PC-9 (cell line): ENCODE data around the gene SLC18A2. TPM values are rescaled to one million over a fixed set of nuclear protein-coding genes. Genes with fewer than 3 reads are reported as not detected.
"Not testable (repeated sequence)": the region's sequence is repeated elsewhere in the genome, so short reads cannot be mapped to it uniquely, and the experiment has no call there.

ENCODE experiments used
- BruUV-seq: library from RNA; stranded (reverse); fragments of 400-500 nt; replicated peaks from 2 replicates; lab custom pipeline; 2021; lab: Mats Ljungman, UMichigan
- CTCF ChIA-PET: fragments of 300-600 bp; sonication (Branson Sonifier 250); formaldehyde crosslinking; loops from one replicate; lab custom pipeline; 2022; ENCODE audit warnings: antibody characterized with exemption; lab: Charles Lee
- POLR2A ChIA-PET: fragments of 300-600 bp; sonication (Branson Sonifier 250); formaldehyde crosslinking; loops from one replicate; lab custom pipeline; 2022; ENCODE audit warnings: antibody characterized with exemption; ENCODE audit not compliant: unreplicated experiment; lab: Charles Lee
- DNase-seq, 2 experiments: peaks; one replicate each; pipeline versions ENCODE4 v3.0.0 to v3.0.0-alpha.2; 2015 to 2022; ENCODE audit warnings: mixed read lengths in 1 of 2
- H2AFZ ChIP-seq: fragments of 200-600 bp; sonication (generic); 2 replicates; pipeline ENCODE4 v1.8.1; 2017; ENCODE audit warnings: antibody characterized with exemption
- H3F3A ChIP-seq: fragments of 200-600 bp; sonication (generic); 2 replicates; pipeline ENCODE4 v1.8.1; 2017; ENCODE audit warnings: antibody characterized with exemption, mild to moderate bottlenecking, low read depth; ENCODE audit not compliant: insufficient read depth
- H3K27ac ChIP-seq: fragments of 200-600 bp; sonication (generic); 2 replicates; pipeline ENCODE4 v1.6.1; 2016; ENCODE audit warnings: mixed run types
- H3K27me3 ChIP-seq: fragments of 200-600 bp; sonication (generic); 2 replicates; pipeline ENCODE4 v1.6.1; 2016; ENCODE audit warnings: low read depth, mixed run types; ENCODE audit not compliant: insufficient read depth
- H3K36me3 ChIP-seq: fragments of 200-600 bp; sonication (generic); 2 replicates; pipeline ENCODE4 v1.6.1; 2016; ENCODE audit warnings: low read depth, mixed run types
- H3K4me1 ChIP-seq: fragments of 200-600 bp; sonication (generic); replicated peaks from 2 replicates; pipeline ENCODE4 v1.6.1; 2016; ENCODE audit warnings: mixed run types; ENCODE audit not compliant: insufficient read depth
- H3K4me2 ChIP-seq: fragments of 200-600 bp; sonication (generic); 2 replicates; pipeline ENCODE4 v1.6.1; 2017; ENCODE audit warnings: mixed run types
- H3K4me3 ChIP-seq: fragments of 200-600 bp; sonication (generic); 2 replicates; pipeline ENCODE4 v1.6.1; 2016; ENCODE audit warnings: mixed run types
- H3K79me2 ChIP-seq: fragments of 200-600 bp; sonication (generic); 2 replicates; pipeline ENCODE4 v1.6.1; 2017; ENCODE audit warnings: low read depth, mixed run types
- H3K9me2 ChIP-seq: fragments of 200-600 bp; sonication (generic); 2 replicates; pipeline ENCODE4 v1.8.1; 2017; ENCODE audit warnings: mild to moderate bottlenecking; ENCODE audit not compliant: insufficient read depth
- H3K9me3 ChIP-seq: fragments of 200-600 bp; sonication (generic); 2 replicates; pipeline ENCODE4 v1.8.1; 2016; ENCODE audit warnings: low read depth; ENCODE audit not compliant: insufficient read depth
- H4K20me1 ChIP-seq: fragments of 200-600 bp; sonication (generic); 2 replicates; pipeline ENCODE4 v1.8.1; 2017; ENCODE audit not compliant: insufficient read depth
- EZH2 ChIP-seq: fragments of 200-600 bp; sonication (generic); IDR thresholded peaks from 2 replicates; pipeline ENCODE4 v1.8.0; 2017; ENCODE audit warnings: antibody characterized with exemption, low read depth
- intact Hi-C: fragments of 100-400 bp; cut with micrococcal nuclease; formaldehyde crosslinking; loops from one replicate; pipeline ENCODE4 v1.10.0; 2022; ENCODE audit not compliant: unreplicated experiment
- total RNA-seq: library from RNA; stranded (reverse); gene quantifications from 2 replicates; pipeline ENCODE4 v1.2.3, GENCODE V29; 2021
- TF ChIP-seq, protein P1 (sequence below): fragments of 200-600 bp; sonication (generic); conservative IDR thresholded peaks from 2 replicates; pipeline ENCODE4 v1.6.1; 2017; ENCODE audit warnings: mixed run types, antibody characterized with exemption, mild to moderate bottlenecking, moderate library complexity

Gene SLC18A2
- total RNA-seq, 1 experiment from 2014 or later: not detected

DNA sequence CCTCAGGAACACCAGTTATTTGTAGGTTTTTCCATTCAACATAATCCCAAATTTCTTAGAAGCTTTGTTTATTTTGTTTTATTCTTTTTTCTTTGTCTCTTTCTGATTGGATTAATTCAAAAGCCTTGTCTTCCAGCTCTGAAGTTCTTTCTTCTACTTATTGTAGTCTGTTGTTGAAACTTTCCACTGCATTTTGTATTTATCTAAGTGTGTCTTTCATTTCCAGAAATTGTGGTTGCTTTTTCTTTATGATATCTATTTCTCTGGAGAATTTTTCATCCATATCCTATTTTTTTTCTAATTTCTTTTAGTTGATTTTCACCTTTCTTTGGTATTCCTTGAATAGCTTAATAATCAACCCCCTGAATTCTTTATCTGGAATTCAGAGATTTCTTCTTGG is 58.5 kb downstream of the SLC18A2 start:
- no peaks in the 10 kb centered on the region for H3F3A ChIP-seq
- H3K27ac ChIP-seq: no peak overlapping the region
- H3K79me2 ChIP-seq: no peaks in the 10 kb centered on the region
- no peaks in the 10 kb centered on the region for H3K4me1 ChIP-seq
- H4K20me1 ChIP-seq: no peaks in the 10 kb centered on the region
- no peak for DNase-seq
- intact Hi-C loops: no loop called here
- POLR2A ChIA-PET: interaction anchor here (0.6 kb wide), 1 partner anchor 20 kb away, joined by 4 read pairs; no protein-coding TSS in a partner anchor
- no peaks in the 10 kb centered on the region for H3K36me3 ChIP-seq
- no peak overlapping the region for H3K4me3 ChIP-seq
- TF ChIP-seq, protein P1, sequence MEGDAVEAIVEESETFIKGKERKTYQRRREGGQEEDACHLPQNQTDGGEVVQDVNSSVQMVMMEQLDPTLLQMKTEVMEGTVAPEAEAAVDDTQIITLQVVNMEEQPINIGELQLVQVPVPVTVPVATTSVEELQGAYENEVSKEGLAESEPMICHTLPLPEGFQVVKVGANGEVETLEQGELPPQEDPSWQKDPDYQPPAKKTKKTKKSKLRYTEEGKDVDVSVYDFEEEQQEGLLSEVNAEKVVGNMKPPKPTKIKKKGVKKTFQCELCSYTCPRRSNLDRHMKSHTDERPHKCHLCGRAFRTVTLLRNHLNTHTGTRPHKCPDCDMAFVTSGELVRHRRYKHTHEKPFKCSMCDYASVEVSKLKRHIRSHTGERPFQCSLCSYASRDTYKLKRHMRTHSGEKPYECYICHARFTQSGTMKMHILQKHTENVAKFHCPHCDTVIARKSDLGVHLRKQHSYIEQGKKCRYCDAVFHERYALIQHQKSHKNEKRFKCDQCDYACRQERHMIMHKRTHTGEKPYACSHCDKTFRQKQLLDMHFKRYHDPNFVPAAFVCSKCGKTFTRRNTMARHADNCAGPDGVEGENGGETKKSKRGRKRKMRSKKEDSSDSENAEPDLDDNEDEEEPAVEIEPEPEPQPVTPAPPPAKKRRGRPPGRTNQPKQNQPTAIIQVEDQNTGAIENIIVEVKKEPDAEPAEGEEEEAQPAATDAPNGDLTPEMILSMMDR: no peak
- no peak for TF ChIP-seq EZH2
- no peaks in the 10 kb centered on the region for H3K9me3 ChIP-seq
- H2AFZ ChIP-seq: no peak overlapping the region
- no TSS peak for BruUV-seq
- H3K9me2 ChIP-seq: no peaks in the 10 kb centered on the region; the same call in 1 of the 2 replicates
- no peak overlapping the region for H3K4me2 ChIP-seq
- CTCF ChIA-PET: no interaction called here
- no peaks in the 10 kb centered on the region for H3K27me3 ChIP-seq

DNA sequence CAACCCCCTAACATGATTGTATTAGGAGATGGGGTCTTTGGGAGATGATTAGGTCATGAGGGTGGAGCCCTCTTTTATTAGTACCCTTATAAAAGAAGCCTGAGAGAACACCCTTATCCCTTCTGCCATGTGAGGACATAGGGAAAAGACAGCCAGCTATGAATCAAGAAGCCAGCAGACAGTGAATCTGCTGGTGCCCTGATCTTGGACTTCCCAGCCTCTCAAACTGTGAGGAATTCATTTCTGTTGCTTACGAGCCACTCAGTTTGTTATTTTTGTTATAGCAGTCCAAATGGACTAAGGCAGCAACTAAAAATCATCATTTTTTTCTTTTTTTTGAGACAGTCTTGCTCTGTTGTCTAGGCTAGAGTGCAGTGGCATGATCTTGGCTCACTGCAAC is 59.8 kb downstream of the SLC18A2 start:
- Histone ChIP-seq H3K4me1 (no peaks in the 10 kb centered on the region), H3K4me3 (no peak overlapping the region), H2AFZ (no peak overlapping the region), H3K27me3 (no peaks in the 10 kb centered on the region), H3K27ac (no peak overlapping the region), H3K9me2 (no peaks in the 10 kb centered on the region; the same call in 1 of the 2 replicates), H3F3A (no peaks in the 10 kb centered on the region), H3K4me2 (no peak overlapping the region), H3K79me2 (no peaks in the 10 kb centered on the region), H3K36me3 (no peaks in the 10 kb centered on the region), H3K9me3 (no peaks in the 10 kb centered on the region), H4K20me1 (no peaks in the 10 kb centered on the region)
- intact Hi-C loops: no loop called here
- POLR2A ChIA-PET: no interaction called here
- no peak for DNase-seq
- BruUV-seq: no TSS peak
- TF ChIP-seq EZH2: no peak
- TF ChIP-seq, protein P1: no peak
- CTCF ChIA-PET: no interaction called here

DNA sequence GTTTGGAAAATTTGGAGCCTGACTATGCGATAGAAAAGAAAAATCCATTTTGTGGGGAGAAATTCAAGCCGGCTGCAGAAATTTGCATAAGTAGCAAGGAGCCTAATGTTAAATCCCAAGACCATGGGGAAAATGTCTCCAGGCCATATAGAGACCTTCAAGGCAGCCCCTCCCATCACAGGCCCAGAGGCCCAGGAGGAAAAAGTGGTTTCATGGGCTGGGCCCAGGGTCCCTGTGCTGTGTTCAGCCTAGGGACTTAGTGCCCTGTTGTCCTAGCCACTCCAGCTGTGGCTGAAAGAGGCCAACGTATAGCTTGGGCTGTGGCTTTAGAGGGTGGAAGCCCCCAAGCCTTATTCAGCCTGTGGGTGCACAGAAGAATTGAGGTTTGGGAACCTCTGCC is 62.5 kb downstream of the SLC18A2 start:
- H3K9me3 ChIP-seq, POLR2A ChIA-PET, DNase-seq, CTCF ChIA-PET, H3K79me2 ChIP-seq, H3K4me1 ChIP-seq, H3F3A ChIP-seq, BruUV-seq, H2AFZ ChIP-seq, H3K36me3 ChIP-seq, H3K4me2 ChIP-seq, intact Hi-C loops, H4K20me1 ChIP-seq, H3K27ac ChIP-seq, H3K27me3 ChIP-seq, H3K9me2 ChIP-seq, H3K4me3 ChIP-seq: not testable (repeated sequence)

DNA sequence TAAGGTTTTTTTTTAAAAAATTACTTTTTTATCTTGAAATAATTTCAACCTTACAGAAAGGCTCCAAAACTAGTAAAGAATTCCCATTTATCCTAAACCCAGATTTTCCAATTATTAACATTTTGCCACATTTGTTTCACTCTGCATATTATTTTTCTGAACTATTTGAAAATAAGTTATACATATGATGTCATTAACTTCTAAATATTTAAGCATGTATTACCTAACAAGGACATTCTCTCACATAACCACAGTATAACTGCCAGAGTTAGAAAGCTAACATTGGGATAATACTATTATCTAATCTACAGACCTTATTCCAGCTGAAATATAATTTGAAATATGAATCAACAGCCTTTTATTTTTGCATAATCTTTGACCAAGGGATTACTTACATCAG is 65.8 kb downstream of the SLC18A2 start:
- H4K20me1 ChIP-seq: no peaks in the 10 kb centered on the region
- H2AFZ ChIP-seq: no peak overlapping the region
- no peaks in the 10 kb centered on the region for H3K36me3 ChIP-seq
- no peak overlapping the region for H3K4me2 ChIP-seq
- H3K4me1 ChIP-seq: no peaks in the 10 kb centered on the region
- H3K27me3 ChIP-seq: no peaks in the 10 kb centered on the region
- BruUV-seq: no TSS peak
- H3K9me3 ChIP-seq: no peaks in the 10 kb centered on the region
- H3K9me2 ChIP-seq: no peaks in the 10 kb centered on the region
- no peak overlapping the region for H3K4me3 ChIP-seq
- H3K27ac ChIP-seq: no peak overlapping the region
- ChIA-PET CTCF (no interaction called here), POLR2A (no interaction called here)
- no peaks in the 10 kb centered on the region for H3F3A ChIP-seq
- DNase-seq: no peak
- intact Hi-C loops: no loop called here
- no peak for TF ChIP-seq EZH2
- TF ChIP-seq, protein P1: no peak
- no peaks in the 10 kb centered on the region for H3K79me2 ChIP-seq
